ENCODE measurements around the gene MAPK4.

The MAPK4 gene

DNA sequence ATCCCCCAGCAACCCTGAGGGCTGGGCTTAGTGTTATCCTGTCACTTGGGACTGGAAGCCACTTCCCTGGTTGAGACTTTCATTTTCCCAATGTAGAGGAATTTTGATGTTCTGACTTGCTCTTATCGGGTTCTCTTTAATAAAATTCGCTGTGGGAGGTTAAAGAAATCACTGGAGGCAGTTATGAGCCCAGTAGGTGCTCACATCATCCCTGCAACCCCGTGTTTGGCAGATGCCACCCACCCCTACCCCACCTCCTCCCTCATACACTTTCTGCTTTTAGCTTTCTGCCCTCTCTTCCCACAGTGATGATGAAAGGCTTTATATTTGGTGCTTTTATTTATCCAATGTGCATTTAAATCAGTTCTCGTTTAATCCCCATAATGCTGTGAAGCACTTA lies 106.6 kb downstream of the MAPK4 start:
- POLR2A ChIA-PET = no interaction called here
- TF ChIP-seq, protein P1, sequence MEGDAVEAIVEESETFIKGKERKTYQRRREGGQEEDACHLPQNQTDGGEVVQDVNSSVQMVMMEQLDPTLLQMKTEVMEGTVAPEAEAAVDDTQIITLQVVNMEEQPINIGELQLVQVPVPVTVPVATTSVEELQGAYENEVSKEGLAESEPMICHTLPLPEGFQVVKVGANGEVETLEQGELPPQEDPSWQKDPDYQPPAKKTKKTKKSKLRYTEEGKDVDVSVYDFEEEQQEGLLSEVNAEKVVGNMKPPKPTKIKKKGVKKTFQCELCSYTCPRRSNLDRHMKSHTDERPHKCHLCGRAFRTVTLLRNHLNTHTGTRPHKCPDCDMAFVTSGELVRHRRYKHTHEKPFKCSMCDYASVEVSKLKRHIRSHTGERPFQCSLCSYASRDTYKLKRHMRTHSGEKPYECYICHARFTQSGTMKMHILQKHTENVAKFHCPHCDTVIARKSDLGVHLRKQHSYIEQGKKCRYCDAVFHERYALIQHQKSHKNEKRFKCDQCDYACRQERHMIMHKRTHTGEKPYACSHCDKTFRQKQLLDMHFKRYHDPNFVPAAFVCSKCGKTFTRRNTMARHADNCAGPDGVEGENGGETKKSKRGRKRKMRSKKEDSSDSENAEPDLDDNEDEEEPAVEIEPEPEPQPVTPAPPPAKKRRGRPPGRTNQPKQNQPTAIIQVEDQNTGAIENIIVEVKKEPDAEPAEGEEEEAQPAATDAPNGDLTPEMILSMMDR (IDR thresholded peaks at IDR 0.05; ENCODE audit: insufficient read depth, low read length, missing control alignments) = no peak
- no peak for DNase-seq (ENCODE audit: low read depth, low spot score)
- H3K4me3 ChIP-seq (ENCODE audit: low read depth, low read length) = no peak overlapping the region
- CTCF ChIA-PET = no interaction called here

DNA sequence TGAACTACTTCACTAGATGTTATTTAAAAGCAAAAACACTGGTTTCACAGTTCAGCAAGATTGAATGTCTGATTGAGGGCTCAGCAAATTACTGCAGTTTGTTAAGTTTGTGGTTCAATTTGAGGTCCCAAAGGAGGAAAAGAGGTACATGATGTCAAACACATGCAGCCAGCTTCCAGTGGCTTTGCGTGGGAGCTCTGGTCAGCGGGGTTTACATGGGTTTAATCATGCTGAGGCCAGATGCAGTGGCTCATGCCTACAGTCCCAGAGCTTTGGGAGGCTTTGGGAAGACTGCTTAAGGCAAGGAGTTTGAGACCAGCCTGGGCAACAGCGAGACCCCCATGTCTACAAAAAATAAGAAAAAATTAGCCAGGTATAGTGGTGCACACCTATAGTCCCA lies 111.5 kb downstream of the MAPK4 start:
- ChIA-PET CTCF (no interaction called here), POLR2A (no interaction called here)
- TF ChIP-seq, protein P1 (IDR thresholded peaks at IDR 0.05; ENCODE audit: insufficient read depth, low read length, missing control alignments) = no peak
- no peak overlapping the region for H3K4me3 ChIP-seq (ENCODE audit: low read depth, low read length)
- no peak for DNase-seq (ENCODE audit: low read depth, low spot score)

DNA sequence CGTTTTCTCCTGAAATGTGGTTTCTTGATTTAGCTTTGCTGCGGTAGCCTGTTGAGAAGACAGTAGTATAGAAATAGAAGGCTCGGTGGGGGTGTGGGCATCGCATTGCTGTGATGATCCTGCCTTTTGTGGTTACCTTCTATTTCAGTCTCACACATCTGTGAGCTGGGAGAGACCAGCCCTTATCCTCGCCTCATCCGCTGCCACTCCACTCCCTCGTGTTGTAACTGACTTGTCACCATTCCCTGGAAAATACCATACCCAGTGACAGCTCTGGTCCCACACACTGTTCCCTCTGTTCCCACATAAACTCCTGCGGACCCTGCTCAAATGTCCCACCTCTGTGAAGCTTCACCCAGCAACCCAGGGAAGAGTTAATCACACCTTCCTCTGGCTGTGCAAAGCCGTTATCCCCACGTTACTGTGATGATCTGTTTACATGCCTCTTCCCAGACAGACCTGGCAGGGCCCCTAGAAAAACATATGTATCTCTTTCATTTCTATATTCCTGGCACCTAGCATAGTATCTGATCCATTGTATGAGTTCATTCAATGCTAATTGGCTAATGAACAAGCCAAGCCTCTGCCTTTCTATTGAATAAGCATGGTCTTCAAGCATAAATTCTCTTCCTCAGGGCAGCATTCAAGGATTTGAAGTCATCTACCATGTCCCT lies 114.6 kb downstream of the MAPK4 start:
- ChIA-PET POLR2A (no interaction called here), CTCF (no interaction called here)
- H3K4me3 ChIP-seq (ENCODE audit: low read depth, low read length) = no peak overlapping the region
- TF ChIP-seq, protein P1 (IDR thresholded peaks at IDR 0.05; ENCODE audit: insufficient read depth, low read length, missing control alignments) = no peak
- DNase-seq (ENCODE audit: low read depth, low spot score) = no peak

DNA sequence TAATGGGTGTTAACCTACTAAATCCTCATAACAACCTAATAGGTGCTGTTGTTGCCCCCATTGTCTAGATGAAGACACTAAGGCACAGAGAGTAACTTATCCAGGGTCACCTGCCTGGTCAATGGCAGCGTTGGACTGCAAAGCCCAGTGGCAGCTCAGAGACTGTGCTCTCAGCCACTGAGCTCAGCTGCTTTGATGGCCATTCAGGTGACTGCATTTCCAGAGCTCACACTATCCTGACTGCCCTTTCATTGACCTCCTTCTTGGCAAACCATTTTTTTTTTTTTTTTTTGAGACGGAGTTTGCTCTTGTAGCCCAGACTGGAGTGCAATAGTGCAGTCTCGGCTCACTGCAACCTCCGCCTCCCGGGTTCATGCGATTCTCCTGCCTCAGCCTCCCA lies 115.2 kb downstream of the MAPK4 start:
- ChIA-PET CTCF (no interaction called here), POLR2A (no interaction called here)
- TF ChIP-seq, protein P1 (IDR thresholded peaks at IDR 0.05; ENCODE audit: insufficient read depth, low read length, missing control alignments) = no peak
- no peak overlapping the region for H3K4me3 ChIP-seq (ENCODE audit: low read depth, low read length)
- no peak for DNase-seq (ENCODE audit: low read depth, low spot score)

DNA sequence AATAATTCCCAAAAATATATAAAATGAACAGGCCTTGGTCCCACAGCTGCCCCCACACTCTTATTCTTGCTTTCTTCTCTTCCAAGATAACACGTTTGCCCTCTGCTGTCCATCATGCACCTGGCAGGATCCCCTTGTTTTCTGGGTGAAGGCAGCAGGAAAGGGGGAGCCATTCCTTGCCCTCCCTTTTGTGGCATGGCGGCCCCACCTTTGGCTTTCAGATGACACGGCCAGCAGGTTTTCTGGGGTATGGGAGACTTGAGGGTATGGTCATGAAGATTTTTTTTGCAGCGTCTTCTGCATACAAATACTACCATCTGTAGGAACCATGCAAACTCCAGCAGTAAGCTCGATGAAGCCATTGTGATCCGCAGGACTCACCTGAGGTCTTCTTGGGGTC lies 118.8 kb downstream of the MAPK4 start:
- DNase-seq (ENCODE audit: low read depth, low spot score) = no peak
- no peak overlapping the region for H3K4me3 ChIP-seq (ENCODE audit: low read depth, low read length)
- TF ChIP-seq, protein P1 (IDR thresholded peaks at IDR 0.05; ENCODE audit: insufficient read depth, low read length, missing control alignments) = no peak
- ChIA-PET CTCF (no interaction called here), POLR2A (no interaction called here)

DNA sequence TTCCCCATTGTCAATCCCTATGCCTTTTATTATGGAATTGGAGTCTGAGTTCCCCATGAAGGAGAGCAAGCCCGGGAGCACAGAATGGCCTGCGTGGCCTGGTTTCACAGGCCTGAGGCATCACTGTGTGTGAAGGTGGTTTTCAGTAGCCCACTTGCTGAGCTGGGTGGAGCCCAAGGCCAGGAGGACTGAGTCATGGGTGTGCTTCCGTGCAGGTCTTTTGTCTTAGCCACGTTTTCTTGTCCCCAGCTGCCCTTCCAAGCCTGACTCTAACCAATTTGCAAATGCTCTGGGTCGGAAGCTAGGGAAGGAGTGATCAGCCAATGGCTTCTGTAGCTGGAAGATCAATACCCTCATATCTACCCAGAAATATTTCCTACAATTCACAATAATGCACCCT lies 119.2 kb downstream of the MAPK4 start:
- CTCF ChIA-PET = no interaction called here
- no peak overlapping the region for H3K4me3 ChIP-seq (ENCODE audit: low read depth, low read length)
- POLR2A ChIA-PET = no interaction called here
- no peak for DNase-seq (ENCODE audit: low read depth, low spot score)
- TF ChIP-seq, protein P1 (IDR thresholded peaks at IDR 0.05; ENCODE audit: insufficient read depth, low read length, missing control alignments) = no peak
